ENCODE data around the gene MS4A3.

DNA sequence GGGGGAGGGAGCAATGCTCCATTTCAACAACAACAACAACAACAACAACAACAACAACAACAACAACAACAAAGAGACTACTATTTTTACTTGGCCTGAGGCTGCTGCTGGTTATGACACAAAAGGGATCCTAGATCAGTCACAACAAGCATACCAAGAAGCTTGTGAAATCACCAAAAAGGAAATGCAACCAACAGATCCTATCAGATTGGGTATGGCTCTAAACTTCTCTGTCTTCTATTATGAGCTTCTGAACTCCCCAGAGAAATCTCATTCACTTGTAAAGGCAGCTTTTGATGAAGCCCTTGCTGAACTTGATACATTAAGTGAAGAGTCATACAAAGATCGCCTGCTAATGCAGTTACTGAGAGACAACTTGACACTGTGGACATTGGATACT is 21.5 kb downstream of the MS4A3 start:
- TF ChIP-seq, protein P1, sequence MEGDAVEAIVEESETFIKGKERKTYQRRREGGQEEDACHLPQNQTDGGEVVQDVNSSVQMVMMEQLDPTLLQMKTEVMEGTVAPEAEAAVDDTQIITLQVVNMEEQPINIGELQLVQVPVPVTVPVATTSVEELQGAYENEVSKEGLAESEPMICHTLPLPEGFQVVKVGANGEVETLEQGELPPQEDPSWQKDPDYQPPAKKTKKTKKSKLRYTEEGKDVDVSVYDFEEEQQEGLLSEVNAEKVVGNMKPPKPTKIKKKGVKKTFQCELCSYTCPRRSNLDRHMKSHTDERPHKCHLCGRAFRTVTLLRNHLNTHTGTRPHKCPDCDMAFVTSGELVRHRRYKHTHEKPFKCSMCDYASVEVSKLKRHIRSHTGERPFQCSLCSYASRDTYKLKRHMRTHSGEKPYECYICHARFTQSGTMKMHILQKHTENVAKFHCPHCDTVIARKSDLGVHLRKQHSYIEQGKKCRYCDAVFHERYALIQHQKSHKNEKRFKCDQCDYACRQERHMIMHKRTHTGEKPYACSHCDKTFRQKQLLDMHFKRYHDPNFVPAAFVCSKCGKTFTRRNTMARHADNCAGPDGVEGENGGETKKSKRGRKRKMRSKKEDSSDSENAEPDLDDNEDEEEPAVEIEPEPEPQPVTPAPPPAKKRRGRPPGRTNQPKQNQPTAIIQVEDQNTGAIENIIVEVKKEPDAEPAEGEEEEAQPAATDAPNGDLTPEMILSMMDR (conservative IDR thresholded peaks at IDR 0.05; ENCODE audit: low read length), result no peak
- TF ChIP-seq EZH2phosphoT487 (IDR thresholded peaks at IDR 0.05; ENCODE audit: borderline replicate concordance), result no peak
